Ishikawa (cell line): Measurements from ENCODE around the gene ST3GAL3.

ENCODE experiments used
- CEBPB ChIP-seq: IDR thresholded peaks from 2 replicates; pipeline ENCODE4 v1.6.1; 2012
- EGR1 ChIP-seq: IDR thresholded peaks from 2 replicates; pipeline ENCODE4 v1.6.1; 2012
- EP300 ChIP-seq: IDR thresholded peaks from 2 replicates; pipeline ENCODE4 v1.6.1; 2012; ENCODE audit warnings: borderline replicate concordance
- MAX ChIP-seq: IDR thresholded peaks from 2 replicates; pipeline ENCODE4 v1.6.1; 2012
- NFIC ChIP-seq: IDR thresholded peaks from 2 replicates; pipeline ENCODE4 v1.6.1; 2012
- RAD21 ChIP-seq: IDR thresholded peaks from 2 replicates; pipeline ENCODE4 v1.6.1; 2012; ENCODE audit warnings: low read depth
- REST ChIP-seq: IDR thresholded peaks from 2 replicates; pipeline ENCODE4 v1.6.1; 2012; ENCODE audit warnings: low read depth, mild to moderate bottlenecking
- YY1 ChIP-seq: IDR thresholded peaks from 2 replicates; pipeline ENCODE4 v1.6.1; 2012; ENCODE audit warnings: low read depth
- ZBTB7A ChIP-seq: IDR thresholded peaks from 2 replicates; pipeline ENCODE4 v1.6.1; 2012; ENCODE audit warnings: low read depth
- TF ChIP-seq, protein P1 (sequence below): IDR thresholded peaks from 2 replicates; pipeline ENCODE4 v1.6.1; 2012

- no peak for TF ChIP-seq RAD21
- no peak for TF ChIP-seq EP300
- no peak for TF ChIP-seq CEBPB
- no peak for TF ChIP-seq REST
- no peak for TF ChIP-seq YY1
- TF ChIP-seq EGR1, result no peak
- no peak for TF ChIP-seq ZBTB7A
- TF ChIP-seq MAX, result no peak
- TF ChIP-seq NFIC, result no peak
- TF ChIP-seq, protein P1, sequence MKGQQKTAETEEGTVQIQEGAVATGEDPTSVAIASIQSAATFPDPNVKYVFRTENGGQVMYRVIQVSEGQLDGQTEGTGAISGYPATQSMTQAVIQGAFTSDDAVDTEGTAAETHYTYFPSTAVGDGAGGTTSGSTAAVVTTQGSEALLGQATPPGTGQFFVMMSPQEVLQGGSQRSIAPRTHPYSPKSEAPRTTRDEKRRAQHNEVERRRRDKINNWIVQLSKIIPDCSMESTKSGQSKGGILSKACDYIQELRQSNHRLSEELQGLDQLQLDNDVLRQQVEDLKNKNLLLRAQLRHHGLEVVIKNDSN, result no peak
Measured at GRCh38 chr1:43666608-43667007, 40.7 kb upstream of the ST3GAL3 start.
